ENCODE measurements around the gene DAB2. TPM values are rescaled to one million over a fixed set of nuclear protein-coding genes. Genes with fewer than 3 reads are reported as not detected.
A peak's percentile ranks its signal among the peaks of the same experiment; 100 is the strongest.

The DAB2 gene
- total and polyA plus RNA-seq, 4 donors, result 10.0 to 25.6 (median 16.1) TPM

DNA sequence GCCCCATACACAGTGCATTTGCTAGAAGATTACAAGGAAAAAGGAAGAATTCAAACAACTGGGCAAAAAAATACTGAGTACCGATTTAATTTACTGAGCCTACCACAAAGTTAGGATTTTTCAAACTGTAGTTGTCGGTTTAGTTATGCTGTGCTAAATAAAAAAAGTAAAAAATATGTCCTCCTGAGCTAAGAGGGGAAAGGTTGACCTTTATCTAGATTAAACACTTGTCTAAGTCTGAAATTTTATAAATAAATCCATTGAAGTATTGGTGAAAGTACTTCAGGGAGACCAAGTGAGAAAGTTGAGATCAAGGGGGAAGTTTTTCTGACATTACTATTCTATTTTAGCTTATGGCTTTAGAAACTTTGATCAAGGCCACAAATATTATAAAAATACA lies 19.1 kb upstream of the DAB2 start (continued):
- TF ChIP-seq RAD21 (IDR thresholded peaks at IDR 0.05) (no peak), EGR1 (IDR thresholded peaks at IDR 0.05; ENCODE audit: low read depth in 2 of 2) (no peak), RXRA (IDR thresholded peaks at IDR 0.05) (no peak)
- TF ChIP-seq, protein P1, sequence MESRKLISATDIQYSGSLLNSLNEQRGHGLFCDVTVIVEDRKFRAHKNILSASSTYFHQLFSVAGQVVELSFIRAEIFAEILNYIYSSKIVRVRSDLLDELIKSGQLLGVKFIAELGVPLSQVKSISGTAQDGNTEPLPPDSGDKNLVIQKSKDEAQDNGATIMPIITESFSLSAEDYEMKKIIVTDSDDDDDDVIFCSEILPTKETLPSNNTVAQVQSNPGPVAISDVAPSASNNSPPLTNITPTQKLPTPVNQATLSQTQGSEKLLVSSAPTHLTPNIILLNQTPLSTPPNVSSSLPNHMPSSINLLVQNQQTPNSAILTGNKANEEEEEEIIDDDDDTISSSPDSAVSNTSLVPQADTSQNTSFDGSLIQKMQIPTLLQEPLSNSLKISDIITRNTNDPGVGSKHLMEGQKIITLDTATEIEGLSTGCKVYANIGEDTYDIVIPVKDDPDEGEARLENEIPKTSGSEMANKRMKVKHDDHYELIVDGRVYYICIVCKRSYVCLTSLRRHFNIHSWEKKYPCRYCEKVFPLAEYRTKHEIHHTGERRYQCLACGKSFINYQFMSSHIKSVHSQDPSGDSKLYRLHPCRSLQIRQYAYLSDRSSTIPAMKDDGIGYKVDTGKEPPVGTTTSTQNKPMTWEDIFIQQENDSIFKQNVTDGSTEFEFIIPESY (IDR thresholded peaks at IDR 0.05), result no peak

DNA sequence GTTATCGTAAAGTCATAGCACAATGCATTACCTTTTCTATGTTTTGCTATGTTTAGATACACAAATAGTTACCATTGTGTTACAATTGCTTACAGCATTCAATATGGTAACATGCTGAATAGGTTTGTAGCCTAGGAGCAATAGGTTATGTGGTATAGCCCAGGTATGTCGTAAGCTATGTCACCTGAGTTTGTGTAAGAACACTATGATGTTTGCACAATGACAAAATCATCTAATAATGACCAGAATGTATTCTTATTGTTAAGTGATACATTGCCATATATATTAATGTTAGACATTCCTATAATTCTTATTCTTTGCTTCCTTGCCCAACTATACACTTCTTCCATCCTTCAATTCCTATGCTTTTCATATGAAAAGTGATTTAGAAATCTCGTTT lies 18.2 kb upstream of the DAB2 start:
- TF ChIP-seq RXRA (IDR thresholded peaks at IDR 0.05) (no peak), TAF1 (conservative IDR thresholded peaks at IDR 0.05) (no peak), YY1 (IDR thresholded peaks at IDR 0.05) (no peak), HNF4A (conservative IDR thresholded peaks at IDR 0.05) (no peak), EGR1 (IDR thresholded peaks at IDR 0.05; ENCODE audit: low read depth in 2 of 2) (no peak), JUND (IDR thresholded peaks at IDR 0.05) (no peak), FOXA1 (IDR thresholded peaks at IDR 0.05) (no peak)
- TF ChIP-seq, protein P2, sequence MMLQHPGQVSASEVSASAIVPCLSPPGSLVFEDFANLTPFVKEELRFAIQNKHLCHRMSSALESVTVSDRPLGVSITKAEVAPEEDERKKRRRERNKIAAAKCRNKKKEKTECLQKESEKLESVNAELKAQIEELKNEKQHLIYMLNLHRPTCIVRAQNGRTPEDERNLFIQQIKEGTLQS (IDR thresholded peaks at IDR 0.05), result no peak
- TF ChIP-seq, protein P3, sequence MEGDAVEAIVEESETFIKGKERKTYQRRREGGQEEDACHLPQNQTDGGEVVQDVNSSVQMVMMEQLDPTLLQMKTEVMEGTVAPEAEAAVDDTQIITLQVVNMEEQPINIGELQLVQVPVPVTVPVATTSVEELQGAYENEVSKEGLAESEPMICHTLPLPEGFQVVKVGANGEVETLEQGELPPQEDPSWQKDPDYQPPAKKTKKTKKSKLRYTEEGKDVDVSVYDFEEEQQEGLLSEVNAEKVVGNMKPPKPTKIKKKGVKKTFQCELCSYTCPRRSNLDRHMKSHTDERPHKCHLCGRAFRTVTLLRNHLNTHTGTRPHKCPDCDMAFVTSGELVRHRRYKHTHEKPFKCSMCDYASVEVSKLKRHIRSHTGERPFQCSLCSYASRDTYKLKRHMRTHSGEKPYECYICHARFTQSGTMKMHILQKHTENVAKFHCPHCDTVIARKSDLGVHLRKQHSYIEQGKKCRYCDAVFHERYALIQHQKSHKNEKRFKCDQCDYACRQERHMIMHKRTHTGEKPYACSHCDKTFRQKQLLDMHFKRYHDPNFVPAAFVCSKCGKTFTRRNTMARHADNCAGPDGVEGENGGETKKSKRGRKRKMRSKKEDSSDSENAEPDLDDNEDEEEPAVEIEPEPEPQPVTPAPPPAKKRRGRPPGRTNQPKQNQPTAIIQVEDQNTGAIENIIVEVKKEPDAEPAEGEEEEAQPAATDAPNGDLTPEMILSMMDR (IDR thresholded peaks at IDR 0.05; ENCODE audit: low read depth, low read length, missing input control), result no peak
- peaks cover 0 to 2% (median 0%) of the 10 kb centered on the region in 4 donors for H3K27me3 ChIP-seq (ENCODE audit: control insufficient read depth in 4 of 4, insufficient read depth in 4 of 4, low read length in 3 of 4)
- H3K27ac ChIP-seq (ENCODE audit: low read depth in 1 of 2, low read length in 2 of 2), result no peak overlapping the region
- no peaks in the 10 kb centered on the region for H3K9me3 ChIP-seq (ENCODE audit: control insufficient read depth in 4 of 4, low read length in 3 of 4)
- 83% methylated on average over 3 of the region's 3 CpGs for WGBS
- H3K36me3 ChIP-seq (ENCODE audit: control insufficient read depth in 4 of 4, insufficient read depth in 3 of 4, low read depth in 1 of 4, low read length in 3 of 4), result no peaks in the 10 kb centered on the region
- DNase-seq (ENCODE audit: low spot score), result no peak
- peaks cover 0 to 5% (median 0%) of the 10 kb centered on the region in 4 donors for H3K4me1 ChIP-seq (ENCODE audit: control insufficient read depth in 4 of 4, insufficient read depth in 4 of 4, low read length in 3 of 4)
- no peak overlapping the region for H3K9ac ChIP-seq (ENCODE audit: low read depth in 1 of 2, low read length in 2 of 2)
- H3K4me3 ChIP-seq (ENCODE audit: low read depth in 1 of 3, low read length in 3 of 3), result no peak overlapping the region

DNA sequence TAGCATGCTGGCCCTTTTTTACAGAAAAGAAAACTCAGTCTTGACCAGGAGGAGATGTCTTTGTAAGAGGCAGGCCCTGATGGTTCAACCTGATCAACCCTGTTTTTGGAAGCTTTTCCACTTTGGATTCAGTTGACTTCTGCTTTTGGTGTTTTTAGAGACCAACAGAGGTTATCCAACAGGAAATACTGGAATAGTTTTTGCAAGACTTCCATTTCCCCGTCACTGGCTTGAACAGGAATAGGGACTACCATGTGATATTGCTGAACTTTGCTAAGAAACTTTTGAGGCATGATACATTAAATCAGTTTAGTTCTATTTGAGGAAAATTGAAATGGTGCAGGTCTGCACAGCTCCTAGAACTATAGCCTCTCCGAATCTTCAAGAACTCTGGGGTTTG lies 17.1 kb upstream of the DAB2 start:
- Histone ChIP-seq H3K36me3 (ENCODE audit: control insufficient read depth in 4 of 4, insufficient read depth in 3 of 4, low read depth in 1 of 4, low read length in 3 of 4) (no peaks in the 10 kb centered on the region), H3K4me1 (ENCODE audit: control insufficient read depth in 4 of 4, insufficient read depth in 4 of 4, low read length in 3 of 4) (peaks cover 0 to 13% (median 4%) of the 10 kb centered on the region in 4 donors), H3K4me3 (ENCODE audit: low read depth in 1 of 3, low read length in 3 of 3) (no peak overlapping the region), H3K27me3 (ENCODE audit: control insufficient read depth in 4 of 4, insufficient read depth in 4 of 4, low read length in 3 of 4) (peaks cover 0 to 2% (median 0%) of the 10 kb centered on the region in 4 donors), H3K9me3 (ENCODE audit: control insufficient read depth in 4 of 4, low read length in 3 of 4) (no peaks in the 10 kb centered on the region), H3K9ac (ENCODE audit: low read depth in 1 of 2, low read length in 2 of 2) (no peak overlapping the region), H3K27ac (ENCODE audit: low read depth in 1 of 2, low read length in 2 of 2) (no peak overlapping the region)
- DNase-seq (ENCODE audit: low spot score), result no peak
- TF ChIP-seq RXRA (IDR thresholded peaks at IDR 0.05) (no peak), NR2F2 (IDR thresholded peaks at IDR 0.05) (peak; percentile 62), FOXA2 (IDR thresholded peaks at IDR 0.05) (no peak)
- 54% methylated on average over 2 of the region's 2 CpGs for WGBS

Data from liver (tissue), 9 donors.